ENCODE results near the gene ITPR1. TPM values are rescaled to one million over a fixed set of nuclear protein-coding genes. Genes with fewer than 3 reads are reported as not detected.

ITPR1 gene
- total RNA-seq, 4 donors from 2014 or later, result 56.1 to 71.2 (median 61.9) TPM

- Histone ChIP-seq H3K27me3 (no peaks in the 10 kb centered on the region), H3K4me3 (no peak overlapping the region), H3K9me3 (no peaks in the 10 kb centered on the region), H3K36me3 (no peaks in the 10 kb centered on the region), H3K4me1 (no peaks in the 10 kb centered on the region), H3K27ac (no peak overlapping the region)
- WGBS, 2 donors, result 95 to 96% methylated on average over 7 of the region's 7 CpGs
- DNase-seq (ENCODE audit: low spot score in 2 of 2), result no peak
- TF ChIP-seq EP300 (IDR thresholded peaks at IDR 0.05) (no peak), CTCF (IDR thresholded peaks at IDR 0.05) (no peak), POLR2A (IDR thresholded peaks at IDR 0.05) (no peak)
These were observed 71.1 kb downstream of the ITPR1 start for GRCh38 chr3:4564270-4564669.

- TF ChIP-seq EP300 (IDR thresholded peaks at IDR 0.05) (no peak), POLR2A (IDR thresholded peaks at IDR 0.05) (no peak), CTCF (IDR thresholded peaks at IDR 0.05) (no peak)
- Histone ChIP-seq H3K9me3 (no peaks in the 10 kb centered on the region), H3K4me3 (no peak overlapping the region), H3K27me3 (no peaks in the 10 kb centered on the region), H3K4me1 (no peaks in the 10 kb centered on the region), H3K27ac (no peak overlapping the region), H3K36me3 (no peaks in the 10 kb centered on the region)
- DNase-seq (ENCODE audit: low spot score in 2 of 2), result no peak
- 66 to 74% methylated on average over 5 of the region's 5 CpGs for WGBS, 2 donors
These were observed 71.9 kb downstream of the ITPR1 start for GRCh38 chr3:4564928-4565586.

- Histone ChIP-seq H3K4me1 (no peaks in the 10 kb centered on the region), H3K4me3 (no peak overlapping the region), H3K36me3 (no peaks in the 10 kb centered on the region), H3K9me3 (no peaks in the 10 kb centered on the region), H3K27me3 (no peaks in the 10 kb centered on the region), H3K27ac (no peak overlapping the region)
- no peak for DNase-seq (ENCODE audit: low spot score in 2 of 2)
- no peak for TF ChIP-seq EP300 (IDR thresholded peaks at IDR 0.05)
- no peak for TF ChIP-seq CTCF (IDR thresholded peaks at IDR 0.05)
- no peak for TF ChIP-seq POLR2A (IDR thresholded peaks at IDR 0.05)
- 67 to 74% methylated on average over 5 of the region's 5 CpGs for WGBS, 2 donors
These were observed 72.8 kb downstream of the ITPR1 start for GRCh38 chr3:4565809-4566501.

GRCh38 chr3:4568841-4569240 is 75.7 kb downstream of the ITPR1 start:
- TF ChIP-seq CTCF (IDR thresholded peaks at IDR 0.05), result no peak
- TF ChIP-seq POLR2A (IDR thresholded peaks at IDR 0.05), result no peak
- TF ChIP-seq EP300 (IDR thresholded peaks at IDR 0.05), result no peak
- H3K36me3 ChIP-seq, result no peaks in the 10 kb centered on the region
- no peaks in the 10 kb centered on the region for H3K4me1 ChIP-seq
- DNase-seq (ENCODE audit: low spot score in 2 of 2), result no peak
- no peaks in the 10 kb centered on the region for H3K27me3 ChIP-seq
- H3K9me3 ChIP-seq, result no peaks in the 10 kb centered on the region
- 56 to 57% methylated on average over 3 of the region's 3 CpGs for WGBS, 2 donors
- H3K4me3 ChIP-seq, result no peak overlapping the region
- no peak overlapping the region for H3K27ac ChIP-seq

- DNase-seq (ENCODE audit: low spot score in 2 of 2), result no peak
- H3K36me3 ChIP-seq, result no peaks in the 10 kb centered on the region
- no peak for TF ChIP-seq EP300 (IDR thresholded peaks at IDR 0.05)
- no peak for TF ChIP-seq POLR2A (IDR thresholded peaks at IDR 0.05)
- no peak for TF ChIP-seq CTCF (IDR thresholded peaks at IDR 0.05)
- 72 to 77% methylated on average over 7 of the region's 7 CpGs for WGBS, 2 donors
- H3K4me1 ChIP-seq, result no peaks in the 10 kb centered on the region
- H3K27ac ChIP-seq, result no peak overlapping the region
- H3K27me3 ChIP-seq, result no peaks in the 10 kb centered on the region
- no peaks in the 10 kb centered on the region for H3K9me3 ChIP-seq
- H3K4me3 ChIP-seq, result no peak overlapping the region
These were observed 77.9 kb downstream of the ITPR1 start for GRCh38 chr3:4570840-4571621.
